ENCODE results near the gene NPFFR2.

NPFFR2 gene

DNA sequence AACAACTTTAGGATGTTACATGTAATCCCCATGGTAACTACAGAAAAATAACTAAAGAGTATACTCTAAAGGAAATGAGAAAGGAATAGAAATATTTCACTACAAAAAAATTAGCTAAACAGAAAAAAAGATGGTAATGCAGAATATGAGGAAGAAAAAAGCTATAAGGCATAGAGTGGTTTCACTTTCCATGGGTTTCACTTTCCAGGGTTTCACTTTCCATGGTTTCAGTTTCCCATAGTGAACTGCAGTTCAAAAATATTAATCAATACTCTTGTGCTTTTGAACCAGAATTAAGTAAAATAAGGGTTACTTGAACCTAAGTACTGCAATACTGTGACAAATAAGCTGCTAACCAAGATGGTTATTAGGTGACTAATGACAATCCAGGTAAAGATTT lies 42.0 kb downstream of the NPFFR2 start:
- no peak for DNase-seq
- no peaks in the 10 kb centered on the region for H3K79me2 ChIP-seq (ENCODE audit: low read length)
- no peaks in the 10 kb centered on the region for H3K9me2 ChIP-seq (replicated peaks; ENCODE audit: insufficient read depth, low read length)
- H3K27ac ChIP-seq (ENCODE audit: low read length) = no peak overlapping the region
- TF ChIP-seq, protein P1, sequence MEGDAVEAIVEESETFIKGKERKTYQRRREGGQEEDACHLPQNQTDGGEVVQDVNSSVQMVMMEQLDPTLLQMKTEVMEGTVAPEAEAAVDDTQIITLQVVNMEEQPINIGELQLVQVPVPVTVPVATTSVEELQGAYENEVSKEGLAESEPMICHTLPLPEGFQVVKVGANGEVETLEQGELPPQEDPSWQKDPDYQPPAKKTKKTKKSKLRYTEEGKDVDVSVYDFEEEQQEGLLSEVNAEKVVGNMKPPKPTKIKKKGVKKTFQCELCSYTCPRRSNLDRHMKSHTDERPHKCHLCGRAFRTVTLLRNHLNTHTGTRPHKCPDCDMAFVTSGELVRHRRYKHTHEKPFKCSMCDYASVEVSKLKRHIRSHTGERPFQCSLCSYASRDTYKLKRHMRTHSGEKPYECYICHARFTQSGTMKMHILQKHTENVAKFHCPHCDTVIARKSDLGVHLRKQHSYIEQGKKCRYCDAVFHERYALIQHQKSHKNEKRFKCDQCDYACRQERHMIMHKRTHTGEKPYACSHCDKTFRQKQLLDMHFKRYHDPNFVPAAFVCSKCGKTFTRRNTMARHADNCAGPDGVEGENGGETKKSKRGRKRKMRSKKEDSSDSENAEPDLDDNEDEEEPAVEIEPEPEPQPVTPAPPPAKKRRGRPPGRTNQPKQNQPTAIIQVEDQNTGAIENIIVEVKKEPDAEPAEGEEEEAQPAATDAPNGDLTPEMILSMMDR (IDR thresholded peaks at IDR 0.05; ENCODE audit: low read length) = no peak
- TF ChIP-seq EZH2 (optimal IDR thresholded peaks at IDR 0.05; ENCODE audit: low read depth, low read length) (no peak), EZH2phosphoT487 (IDR thresholded peaks at IDR 0.05; ENCODE audit: low read length) (no peak)
- H2AFZ ChIP-seq (ENCODE audit: low read length) = no peak overlapping the region
- no peaks in the 10 kb centered on the region for H3K9me3 ChIP-seq (replicated peaks; ENCODE audit: insufficient read depth, low read length)
- H3K9ac ChIP-seq (ENCODE audit: low read length) = no peak overlapping the region
- H3K27me3 ChIP-seq (replicated peaks; ENCODE audit: insufficient read depth, low read length) = no peaks in the 10 kb centered on the region
- H4K20me1 ChIP-seq (ENCODE audit: insufficient read depth, low read length) = no peaks in the 10 kb centered on the region
- H3K4me1 ChIP-seq (ENCODE audit: low read length) = no peaks in the 10 kb centered on the region
- no peak overlapping the region for H3K4me2 ChIP-seq (ENCODE audit: low read depth, low read length)
- no peak overlapping the region for H3K4me3 ChIP-seq (ENCODE audit: low read length)
- H3K36me3 ChIP-seq (replicated peaks; ENCODE audit: insufficient read depth, low read length) = no peaks in the 10 kb centered on the region
- H3F3A ChIP-seq (ENCODE audit: insufficient read depth, low read length) = no peaks in the 10 kb centered on the region

DNA sequence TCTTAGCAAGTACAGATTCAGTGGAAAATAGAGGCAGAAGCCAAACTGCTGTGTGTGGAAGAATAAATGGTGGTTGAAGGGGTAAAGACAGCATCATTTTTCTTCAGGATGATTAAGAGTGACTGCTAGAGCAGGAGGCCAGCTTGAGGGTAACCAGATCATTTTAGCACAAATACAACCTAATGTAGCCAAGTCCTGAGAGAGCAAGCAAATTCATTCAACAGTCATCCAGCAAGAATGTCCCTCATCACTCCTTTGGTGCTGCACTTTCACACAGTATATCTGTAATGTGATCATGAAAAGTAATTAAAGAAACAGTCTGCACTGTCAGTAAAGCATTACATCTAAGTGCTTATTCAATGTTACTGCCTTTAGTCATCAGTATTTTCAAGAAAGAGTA lies 44.8 kb downstream of the NPFFR2 start:
- H3K27me3 ChIP-seq (replicated peaks; ENCODE audit: insufficient read depth, low read length) = no peaks in the 10 kb centered on the region
- H3K4me1 ChIP-seq (ENCODE audit: low read length) = no peaks in the 10 kb centered on the region
- DNase-seq = no peak
- no peaks in the 10 kb centered on the region for H3K9me3 ChIP-seq (replicated peaks; ENCODE audit: insufficient read depth, low read length)
- TF ChIP-seq EZH2 (optimal IDR thresholded peaks at IDR 0.05; ENCODE audit: low read depth, low read length) (no peak), EZH2phosphoT487 (IDR thresholded peaks at IDR 0.05; ENCODE audit: low read length) (no peak)
- TF ChIP-seq, protein P1 (IDR thresholded peaks at IDR 0.05; ENCODE audit: low read length) = no peak
- H3K27ac ChIP-seq (ENCODE audit: low read length) = no peak overlapping the region
- H4K20me1 ChIP-seq (ENCODE audit: insufficient read depth, low read length) = no peaks in the 10 kb centered on the region
- no peak overlapping the region for H3K4me2 ChIP-seq (ENCODE audit: low read depth, low read length)
- H3K36me3 ChIP-seq (replicated peaks; ENCODE audit: insufficient read depth, low read length) = no peaks in the 10 kb centered on the region
- H3K4me3 ChIP-seq (ENCODE audit: low read length) = no peak overlapping the region
- H3K79me2 ChIP-seq (ENCODE audit: low read length) = no peaks in the 10 kb centered on the region
- H3K9me2 ChIP-seq (replicated peaks; ENCODE audit: insufficient read depth, low read length) = no peaks in the 10 kb centered on the region
- H3F3A ChIP-seq (ENCODE audit: insufficient read depth, low read length) = no peaks in the 10 kb centered on the region
- no peak overlapping the region for H3K9ac ChIP-seq (ENCODE audit: low read length)
- no peak overlapping the region for H2AFZ ChIP-seq (ENCODE audit: low read length)

DNA sequence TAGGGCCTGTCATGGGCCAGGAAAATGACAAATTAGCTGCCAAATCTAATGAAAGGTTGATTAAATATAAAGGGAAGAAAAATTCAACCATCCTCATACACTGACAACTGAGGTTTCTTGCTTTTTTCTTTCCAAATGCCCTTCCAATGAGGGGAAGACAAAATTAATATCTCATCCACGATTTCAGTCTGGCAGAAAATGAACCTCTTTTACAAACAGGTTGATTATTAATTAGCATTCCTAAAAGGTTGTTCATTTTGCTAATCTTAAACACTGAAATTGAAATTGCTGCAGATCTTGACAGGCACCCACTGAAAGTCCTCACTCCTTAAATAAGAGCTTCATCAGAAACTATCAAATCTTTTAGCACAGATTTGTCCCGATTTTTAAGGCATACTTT lies 45.5 kb downstream of the NPFFR2 start:
- no peak overlapping the region for H3K27ac ChIP-seq (ENCODE audit: low read length)
- H3K79me2 ChIP-seq (ENCODE audit: low read length) = no peaks in the 10 kb centered on the region
- H3K9me2 ChIP-seq (replicated peaks; ENCODE audit: insufficient read depth, low read length) = no peaks in the 10 kb centered on the region
- H3F3A ChIP-seq (ENCODE audit: insufficient read depth, low read length) = no peaks in the 10 kb centered on the region
- TF ChIP-seq EZH2phosphoT487 (IDR thresholded peaks at IDR 0.05; ENCODE audit: low read length) = no peak
- TF ChIP-seq EZH2 (optimal IDR thresholded peaks at IDR 0.05; ENCODE audit: low read depth, low read length) = no peak
- TF ChIP-seq, protein P1 (IDR thresholded peaks at IDR 0.05; ENCODE audit: low read length) = no peak
- H4K20me1 ChIP-seq (ENCODE audit: insufficient read depth, low read length) = no peaks in the 10 kb centered on the region
- no peak overlapping the region for H3K9ac ChIP-seq (ENCODE audit: low read length)
- no peaks in the 10 kb centered on the region for H3K9me3 ChIP-seq (replicated peaks; ENCODE audit: insufficient read depth, low read length)
- no peaks in the 10 kb centered on the region for H3K4me1 ChIP-seq (ENCODE audit: low read length)
- no peaks in the 10 kb centered on the region for H3K36me3 ChIP-seq (replicated peaks; ENCODE audit: insufficient read depth, low read length)
- no peak overlapping the region for H3K4me3 ChIP-seq (ENCODE audit: low read length)
- H3K27me3 ChIP-seq (replicated peaks; ENCODE audit: insufficient read depth, low read length) = no peaks in the 10 kb centered on the region
- no peak for DNase-seq
- no peak overlapping the region for H2AFZ ChIP-seq (ENCODE audit: low read length)
- no peak overlapping the region for H3K4me2 ChIP-seq (ENCODE audit: low read depth, low read length)

Data from MM.1S (cell line).